Prostate gland (tissue), 2 donors: ENCODE data around the gene RSBN1. TPM values are rescaled to one million over a fixed set of nuclear protein-coding genes. Genes with fewer than 3 reads are reported as not detected.

Source experiments
- DNase-seq: peaks from one replicate; pipeline ENCODE4 v3.0.0-alpha.2; 2019; ENCODE audit warnings: low spot score
- H3K27ac ChIP-seq, 2 donors: fragments of 200-600 bp; sonication (generic); 2 replicates each; pipeline ENCODE4 v1.5.1; 2017 to 2019
- H3K27me3 ChIP-seq: fragments of 200-600 bp; sonication (generic); replicated peaks from 2 replicates; pipeline ENCODE4 v1.5.1; 2019; ENCODE audit not compliant: insufficient read depth
- H3K36me3 ChIP-seq, 2 donors: fragments of 200-600 bp; sonication (generic); 1 replicate in 1 of 2; 2 replicates in 1 of 2; pipeline versions ENCODE4 v1.5.1 to v1.8.1; 2017 to 2019
- H3K4me1 ChIP-seq: fragments of 200-600 bp; sonication (generic); replicated peaks from 2 replicates; pipeline ENCODE4 v1.5.1; 2019
- H3K4me3 ChIP-seq, 2 donors: fragments of 200-600 bp; sonication (generic); 2 replicates each; pipeline ENCODE4 v1.5.1; 2017 to 2019
- H3K9me3 ChIP-seq: fragments of 200-600 bp; sonication (generic); 2 replicates; pipeline ENCODE4 v1.5.1; 2017
- CTCF ChIP-seq, 4 experiments: fragments of 200-600 bp in 2 of 4; fragments of 450-650 bp in 2 of 4; sonication (generic) in 2 of 4; IDR thresholded peaks; 1 replicate in 3 of 4; 2 replicates in 1 of 4; pipeline ENCODE4 v1.5.1; 2016 to 2019; ENCODE audit warnings: antibody characterized with exemption in 4 of 4, mild to moderate bottlenecking in 2 of 4, moderate library complexity in 2 of 4
- POLR2A ChIP-seq: fragments of 450-650 bp; IDR thresholded peaks from one replicate; pipeline ENCODE4 v1.6.1; 2016; ENCODE audit warnings: antibody characterized with exemption, mild to moderate bottlenecking
- POLR2AphosphoS5 ChIP-seq: sonication (generic); formaldehyde crosslinking; IDR thresholded peaks from one replicate; pipeline ENCODE4 v1.6.1; 2017; ENCODE audit warnings: antibody characterized with exemption
- WGBS: methylation state at CpG from one replicate; pipeline ENCODE4 v1.1.5; 2018; 5-methylcytosine and 5-hydroxymethylcytosine counted together
- intact Hi-C: fragments of 100-400 bp; cut with DNase I; formaldehyde crosslinking; loops from one replicate; pipeline ENCODE4 v1.14.2; 2022
- total RNA-seq, 2 donors: library from RNA; depleted of rRNA; stranded (reverse); fragments of >200 nt; gene quantifications; one replicate each; pipeline ENCODE4 v1.1.0, GENCODE V29; 2016

Gene RSBN1
- total RNA-seq, 2 donors from 2014 or later: 23.1 to 24.0 TPM

DNA sequence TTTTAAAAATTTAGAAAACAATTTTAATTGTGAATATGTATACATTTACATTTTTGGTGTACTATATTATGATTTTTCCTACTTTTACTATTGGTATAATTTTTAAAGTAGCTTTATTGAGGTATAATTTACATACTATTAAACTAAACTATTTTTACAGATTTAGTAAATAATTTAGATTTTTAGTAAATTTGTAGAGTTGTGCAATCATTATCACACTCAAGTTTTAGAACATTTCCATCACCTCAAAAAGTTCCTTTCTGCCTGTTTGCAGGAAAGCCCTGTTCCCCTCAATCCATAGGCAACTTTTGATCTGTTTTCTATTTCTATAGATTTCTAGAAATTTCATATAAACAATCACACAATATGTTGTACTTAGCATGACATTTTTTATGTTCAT, 61.2 kb downstream of the RSBN1 start:
- no peak for TF ChIP-seq CTCF (IDR thresholded peaks at IDR 0.05)
- Histone ChIP-seq H3K27ac (no peak overlapping the region), H3K4me1 (no peaks in the 10 kb centered on the region), H3K4me3 (no peak overlapping the region), H3K36me3 (no peaks in the 10 kb centered on the region), H3K9me3 (no peaks in the 10 kb centered on the region), H3K27me3 (no peaks in the 10 kb centered on the region)
- intact Hi-C loops: no loop called here
- no peak for DNase-seq

DNA sequence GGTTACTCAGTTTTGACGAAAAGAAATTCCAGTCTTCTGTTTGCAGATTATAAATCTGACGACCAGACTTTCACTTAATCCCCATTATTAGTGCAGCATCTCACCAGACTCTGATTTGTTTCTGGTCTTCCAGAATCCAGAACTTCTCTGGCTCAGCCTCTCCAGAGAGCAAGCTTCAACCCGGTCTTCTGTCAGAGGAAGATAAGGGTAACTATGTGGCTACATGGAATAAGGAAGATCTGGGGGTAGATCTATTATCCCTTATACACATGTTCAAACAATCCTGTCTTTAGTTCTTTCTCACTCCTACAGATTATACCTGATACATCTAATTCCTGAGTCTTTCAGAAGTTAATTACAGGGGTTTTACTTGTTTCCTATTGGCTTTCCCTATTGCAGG, 62.9 kb downstream of the RSBN1 start:
- no peak overlapping the region for H3K27ac ChIP-seq
- no peaks in the 10 kb centered on the region for H3K27me3 ChIP-seq
- WGBS: 75% methylated on average over 3 of the region's 3 CpGs
- H3K4me3 ChIP-seq: no peak overlapping the region
- intact Hi-C loops: no loop called here
- no peaks in the 10 kb centered on the region for H3K4me1 ChIP-seq
- TF ChIP-seq POLR2A: no peak
- TF ChIP-seq POLR2AphosphoS5: no peak
- TF ChIP-seq CTCF (IDR thresholded peaks at IDR 0.05): no peak
- H3K9me3 ChIP-seq: no peaks in the 10 kb centered on the region
- H3K36me3 ChIP-seq: no peaks in the 10 kb centered on the region
- DNase-seq: no peak

DNA sequence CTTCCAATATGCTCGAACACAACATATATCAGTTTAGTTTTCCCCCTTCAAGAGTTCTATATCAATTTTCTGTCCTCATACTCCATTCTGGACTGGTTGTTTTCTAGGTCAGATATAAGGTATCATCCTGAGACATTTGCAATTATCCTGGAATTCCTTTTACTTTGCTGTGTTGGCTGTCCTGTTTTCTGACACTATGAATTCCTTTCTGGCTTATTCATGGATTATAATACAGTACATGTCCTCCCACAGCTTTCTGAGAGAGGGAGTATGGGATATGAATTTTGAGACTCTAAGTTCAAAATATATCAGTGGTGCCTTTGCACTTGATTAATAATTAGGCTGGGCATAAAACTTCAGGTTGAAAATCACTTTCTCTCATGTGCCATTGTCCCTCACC, 64.9 kb downstream of the RSBN1 start:
- Histone ChIP-seq H3K9me3 (no peaks in the 10 kb centered on the region), H3K4me3 (no peak overlapping the region), H3K27me3 (no peaks in the 10 kb centered on the region), H3K27ac (no peak overlapping the region), H3K4me1 (no peaks in the 10 kb centered on the region), H3K36me3 (no peaks in the 10 kb centered on the region)
- DNase-seq: no peak
- intact Hi-C loops: no loop called here
- TF ChIP-seq POLR2A (no peak), CTCF (IDR thresholded peaks at IDR 0.05) (no peak), POLR2AphosphoS5 (no peak)
- 100% methylated on average over 1 of the region's 1 CpG for WGBS

DNA sequence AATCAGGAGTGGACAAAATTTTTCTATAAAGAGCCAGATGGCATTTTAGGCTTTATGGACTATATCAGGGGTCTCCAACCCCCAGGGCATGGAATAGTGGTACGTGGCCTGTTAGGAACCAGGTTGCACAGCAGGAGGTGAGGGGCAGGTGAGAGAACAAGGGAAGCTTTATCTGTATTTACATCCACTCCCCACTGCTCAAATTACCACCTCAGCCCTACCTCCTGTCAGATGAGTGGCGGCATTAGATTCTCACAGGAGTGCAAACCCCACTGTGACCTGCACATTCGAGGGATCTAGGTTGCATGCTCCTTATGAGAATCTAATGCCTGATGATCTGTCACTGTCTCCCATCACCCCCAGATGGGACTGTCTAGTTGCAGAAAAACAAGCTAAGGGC, 66.9 kb downstream of the RSBN1 start:
- Histone ChIP-seq H3K27me3 (no peaks in the 10 kb centered on the region), H3K4me3 (no peak overlapping the region), H3K36me3 (no peaks in the 10 kb centered on the region), H3K27ac (no peak overlapping the region), H3K4me1 (no peaks in the 10 kb centered on the region), H3K9me3 (no peaks in the 10 kb centered on the region)
- WGBS: 88% methylated on average over 3 of the region's 3 CpGs
- no peak for DNase-seq
- TF ChIP-seq POLR2A (no peak), CTCF (IDR thresholded peaks at IDR 0.05) (no peak), POLR2AphosphoS5 (no peak)
- intact Hi-C loops: no loop called here

GRCh38 chr1:113744114-113744513, 68.2 kb downstream of the RSBN1 start:
- no peak overlapping the region for H3K4me3 ChIP-seq
- H3K9me3 ChIP-seq: no peaks in the 10 kb centered on the region
- intact Hi-C loops: no loop called here
- 100% methylated on average over 1 of the region's 1 CpG for WGBS
- no peaks in the 10 kb centered on the region for H3K27me3 ChIP-seq
- DNase-seq: no peak
- H3K4me1 ChIP-seq: no peaks in the 10 kb centered on the region
- no peak overlapping the region for H3K27ac ChIP-seq
- no peaks in the 10 kb centered on the region for H3K36me3 ChIP-seq
- TF ChIP-seq CTCF (IDR thresholded peaks at IDR 0.05) (no peak), POLR2AphosphoS5 (no peak), POLR2A (no peak)
